Activated naive CD8-positive, alpha-beta T cell treated with anti-CD3 and anti-CD28 coated beads, Interleukin-2, amount 50 U/mL, for 24 hours (primary cell): ENCODE results near the gene MSI2.
A peak's percentile ranks its signal among the peaks of the same experiment; 100 is the strongest.

Experiments
- ATAC-seq: fragments of 150-1000 bp; cut with Tn5 transposase; one replicate; pipeline ENCODE4 v1.10.0; 2021
- DNase-seq: peaks from one replicate; pipeline ENCODE4 v3.0.0; 2021
- H3K27ac Mint-ChIP-seq: one replicate; pipeline ENCODE4 v1.8.0; 2021; ENCODE audit warnings: mild to moderate bottlenecking, mixed read lengths
- H3K27me3 Mint-ChIP-seq: one replicate; pipeline ENCODE4 v1.8.0; 2021; ENCODE audit warnings: mixed read lengths
- H3K36me3 Mint-ChIP-seq: one replicate; pipeline ENCODE4 v1.8.0; 2021; ENCODE audit warnings: low read depth, mixed read lengths
- H3K4me1 Mint-ChIP-seq: one replicate; pipeline ENCODE4 v1.8.0; 2021; ENCODE audit warnings: mixed read lengths
- H3K4me3 Mint-ChIP-seq: one replicate; pipeline ENCODE4 v1.8.0; 2021; ENCODE audit warnings: mild to moderate bottlenecking, moderate library complexity, mixed read lengths
- H3K9me3 Mint-ChIP-seq: one replicate; pipeline ENCODE4 v1.8.0; 2021; ENCODE audit warnings: mixed read lengths

MSI2 gene

DNA sequence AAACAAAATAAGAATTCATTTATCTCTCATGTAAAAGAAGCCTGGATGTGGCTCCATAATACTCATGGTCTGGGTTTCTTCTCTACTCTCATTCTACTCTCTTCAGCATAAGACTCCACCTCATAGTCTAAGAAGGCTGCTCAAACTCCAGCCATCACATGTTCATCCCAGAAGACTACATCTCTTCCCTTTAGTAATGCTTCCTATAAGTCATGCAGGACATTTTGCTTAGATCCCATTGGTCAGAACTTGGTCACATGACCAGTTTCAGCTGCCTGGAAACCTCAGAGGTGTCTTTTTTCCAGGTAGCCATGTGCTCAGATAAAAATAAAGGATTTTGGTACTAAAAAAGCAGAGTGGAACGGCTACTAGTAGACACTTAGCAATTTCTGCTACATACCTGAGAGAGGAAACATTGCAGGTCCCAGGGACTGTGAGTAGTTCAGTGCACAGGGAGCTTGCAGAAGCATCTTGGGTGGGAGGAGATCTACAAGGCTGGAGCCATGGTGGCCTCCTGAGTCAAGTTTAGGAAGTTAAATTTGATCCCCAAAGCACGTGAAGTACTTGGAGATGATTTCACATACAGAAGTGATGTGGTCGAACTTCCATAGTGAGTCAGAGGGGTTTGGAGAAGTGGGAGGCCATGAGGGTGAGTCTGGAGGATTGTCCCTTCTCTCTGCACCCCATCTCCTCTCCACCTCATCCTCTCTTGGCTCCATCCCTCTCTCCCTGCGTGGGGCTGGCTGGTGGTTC is 378.6 kb downstream of the MSI2 start:
- no peak for ATAC-seq
- Mint-ChIP-seq H3K36me3 (peaks cover 20% of the 10 kb centered on the region), H3K27ac (no peak overlapping the region), H3K9me3 (no peaks in the 10 kb centered on the region), H3K4me3 (no peak overlapping the region), H3K27me3 (no peaks in the 10 kb centered on the region), H3K4me1 (no peaks in the 10 kb centered on the region)
- no peak for DNase-seq

- Mint-ChIP-seq H3K9me3 (no peaks in the 10 kb centered on the region), H3K27ac (no peak overlapping the region), H3K4me3 (no peak overlapping the region), H3K4me1 (no peaks in the 10 kb centered on the region), H3K36me3 (peaks cover 20% of the 10 kb centered on the region), H3K27me3 (no peaks in the 10 kb centered on the region)
- DNase-seq (no peak), ATAC-seq (no peak)
Observed at GRCh38 chr17:57636274-57636673, 380.0 kb downstream of the MSI2 start.

DNA sequence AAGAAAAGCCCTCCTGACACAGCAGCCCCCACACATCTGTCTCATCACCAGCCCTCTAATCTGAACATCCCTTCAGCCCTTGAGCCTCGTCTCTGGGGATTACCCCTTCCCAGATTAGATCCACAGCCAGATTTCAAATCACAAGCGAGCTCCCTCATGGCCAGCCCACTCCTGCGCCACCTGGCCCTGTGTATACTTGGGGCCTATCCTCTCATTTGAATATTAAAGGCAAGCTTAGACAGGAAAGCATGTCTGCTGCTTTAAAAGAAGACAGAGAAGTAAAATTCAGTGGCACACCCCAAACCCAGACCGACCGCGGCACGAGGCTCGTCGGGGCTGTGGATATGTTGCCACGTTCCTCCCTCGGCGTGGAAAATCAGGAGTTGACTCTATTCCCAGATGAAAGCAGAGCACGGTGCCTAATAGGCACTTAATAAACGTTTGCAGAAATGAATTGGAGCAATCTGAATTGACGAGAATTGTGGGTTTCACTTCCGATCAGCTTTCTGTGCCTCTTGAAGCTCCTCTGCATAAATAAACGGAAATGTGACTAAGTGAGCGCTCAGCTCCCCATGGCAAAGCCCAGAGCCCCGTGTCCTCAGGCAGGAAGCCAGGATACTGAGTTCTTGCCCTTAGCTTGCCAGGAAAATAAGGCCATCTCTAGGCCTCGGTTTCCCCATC is 380.8 kb downstream of the MSI2 start:
- no peaks in the 10 kb centered on the region for H3K9me3 Mint-ChIP-seq

DNA sequence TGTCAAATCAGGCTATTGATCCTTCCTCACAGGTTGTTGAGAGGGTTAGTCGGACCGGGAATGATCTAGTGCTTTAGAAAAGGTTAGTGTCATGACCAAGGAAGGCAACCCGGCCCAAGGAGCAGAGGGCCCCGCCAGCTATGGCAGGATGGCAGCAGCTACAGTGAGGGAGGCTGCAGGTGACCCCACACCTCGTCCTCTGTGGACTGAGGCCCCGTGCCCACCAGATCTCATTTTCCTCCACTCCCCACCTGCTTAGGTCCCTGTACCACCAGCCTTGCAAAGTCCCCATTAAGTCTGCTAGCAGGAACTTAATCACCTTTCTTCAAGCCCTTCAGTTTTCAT is 381.3 kb downstream of the MSI2 start:
- H3K36me3 Mint-ChIP-seq, result peaks cover 12% of the 10 kb centered on the region
- no peak for ATAC-seq
- no peak overlapping the region for H3K4me3 Mint-ChIP-seq
- H3K4me1 Mint-ChIP-seq, result no peaks in the 10 kb centered on the region
- no peak for DNase-seq
- H3K27ac Mint-ChIP-seq, result no peak overlapping the region
- no peaks in the 10 kb centered on the region for H3K9me3 Mint-ChIP-seq
- no peaks in the 10 kb centered on the region for H3K27me3 Mint-ChIP-seq

More for the DNA sequence above, 380.8 kb downstream of the MSI2 start:
- Mint-ChIP-seq H3K27ac (no peak overlapping the region), H3K27me3 (no peaks in the 10 kb centered on the region), H3K4me1 (no peaks in the 10 kb centered on the region), H3K4me3 (no peak overlapping the region), H3K36me3 (peaks cover 14% of the 10 kb centered on the region)
- ATAC-seq (no peak), DNase-seq (no peak)

- H3K9me3 Mint-ChIP-seq, result no peaks in the 10 kb centered on the region
- H3K36me3 Mint-ChIP-seq, result peaks cover 9% of the 10 kb centered on the region
- no peak for DNase-seq
- H3K4me3 Mint-ChIP-seq, result no peak overlapping the region
- ATAC-seq, result no peak
- no peaks in the 10 kb centered on the region for H3K4me1 Mint-ChIP-seq
- H3K27ac Mint-ChIP-seq, result no peak overlapping the region
- H3K27me3 Mint-ChIP-seq, result no peaks in the 10 kb centered on the region
Observed at GRCh38 chr17:57638284-57638683, 382.0 kb downstream of the MSI2 start.

- no peak for DNase-seq
- no peak for ATAC-seq
- peaks cover 3% of the 10 kb centered on the region for H3K36me3 Mint-ChIP-seq
- H3K27me3 Mint-ChIP-seq, result no peaks in the 10 kb centered on the region
- no peak overlapping the region for H3K4me3 Mint-ChIP-seq
- peaks cover 2% of the 10 kb centered on the region for H3K4me1 Mint-ChIP-seq
- H3K27ac Mint-ChIP-seq, result no peak overlapping the region
- no peaks in the 10 kb centered on the region for H3K9me3 Mint-ChIP-seq
Observed at GRCh38 chr17:57639381-57639780, 383.1 kb downstream of the MSI2 start.

DNA sequence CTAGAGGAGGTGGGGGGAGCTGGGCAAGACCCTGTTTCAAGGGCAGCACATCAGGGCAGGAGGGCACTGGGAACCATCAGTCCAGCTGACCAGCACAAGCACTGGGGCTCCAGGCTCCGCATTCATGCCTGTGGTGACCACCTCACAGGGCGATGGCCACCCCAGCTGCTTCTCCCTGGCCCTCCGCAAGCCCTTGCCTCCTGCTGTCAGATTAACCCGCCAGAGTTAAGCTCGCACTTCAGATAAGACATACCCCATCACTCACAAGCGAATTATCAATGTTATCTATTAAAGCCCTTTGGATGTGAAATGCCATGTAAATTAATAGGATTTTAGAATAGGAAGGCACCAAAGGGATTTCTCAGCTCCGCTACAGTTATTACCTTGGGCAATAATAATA is 383.8 kb downstream of the MSI2 start:
- no peaks in the 10 kb centered on the region for H3K36me3 Mint-ChIP-seq
- H3K9me3 Mint-ChIP-seq, result no peaks in the 10 kb centered on the region
- no peak overlapping the region for H3K27ac Mint-ChIP-seq
- ATAC-seq, result no peak
- DNase-seq, result no peak
- peaks cover 2% of the 10 kb centered on the region for H3K4me1 Mint-ChIP-seq
- H3K4me3 Mint-ChIP-seq, result no peak overlapping the region
- H3K27me3 Mint-ChIP-seq, result no peaks in the 10 kb centered on the region

- peaks cover 14% of the 10 kb centered on the region for H3K4me1 Mint-ChIP-seq
- H3K4me3 Mint-ChIP-seq, result no peak overlapping the region
- H3K9me3 Mint-ChIP-seq, result no peaks in the 10 kb centered on the region
- H3K27me3 Mint-ChIP-seq, result no peaks in the 10 kb centered on the region
- no peak for DNase-seq
- no peaks in the 10 kb centered on the region for H3K36me3 Mint-ChIP-seq
- ATAC-seq, result no peak
- no peak overlapping the region for H3K27ac Mint-ChIP-seq
Observed at GRCh38 chr17:57641761-57642160, 385.4 kb downstream of the MSI2 start.

DNA sequence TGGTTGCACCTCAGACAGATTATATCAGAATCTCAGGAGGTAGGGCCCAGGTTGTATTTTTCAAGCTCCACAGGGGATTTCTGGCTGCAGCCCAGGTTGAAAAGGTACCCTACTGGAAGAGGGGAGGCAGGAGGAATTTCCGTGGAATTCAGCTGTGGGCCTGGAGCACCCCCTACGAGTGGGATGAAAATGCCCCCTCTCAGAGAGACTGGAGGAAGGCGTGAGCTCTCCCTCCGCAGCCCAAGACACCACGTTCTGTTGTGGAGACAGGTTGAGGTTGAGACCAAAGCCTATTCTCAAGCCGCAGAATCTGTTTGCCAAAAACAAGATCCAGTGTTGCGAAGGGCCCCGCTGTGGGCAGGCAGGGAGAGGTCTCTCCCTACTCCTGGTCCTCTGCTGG is 386.7 kb downstream of the MSI2 start:
- peaks cover 16% of the 10 kb centered on the region for H3K4me1 Mint-ChIP-seq
- H3K27me3 Mint-ChIP-seq, result no peaks in the 10 kb centered on the region

GRCh38 chr17:57644326-57644725 is 388.0 kb downstream of the MSI2 start:
- H3K27me3 Mint-ChIP-seq, result no peaks in the 10 kb centered on the region
- no peaks in the 10 kb centered on the region for H3K9me3 Mint-ChIP-seq
- peaks cover 16% of the 10 kb centered on the region for H3K4me1 Mint-ChIP-seq
- ATAC-seq (no peak), DNase-seq (no peak)
- no peaks in the 10 kb centered on the region for H3K36me3 Mint-ChIP-seq
- H3K4me3 Mint-ChIP-seq, result no peak overlapping the region
- no peak overlapping the region for H3K27ac Mint-ChIP-seq

More for the DNA sequence above, 386.7 kb downstream of the MSI2 start:
- Mint-ChIP-seq H3K9me3 (no peaks in the 10 kb centered on the region), H3K4me3 (no peak overlapping the region), H3K36me3 (no peaks in the 10 kb centered on the region), H3K27ac (peak overlapping the region; percentile 12)
- DNase-seq (no peak), ATAC-seq (no peak)

DNA sequence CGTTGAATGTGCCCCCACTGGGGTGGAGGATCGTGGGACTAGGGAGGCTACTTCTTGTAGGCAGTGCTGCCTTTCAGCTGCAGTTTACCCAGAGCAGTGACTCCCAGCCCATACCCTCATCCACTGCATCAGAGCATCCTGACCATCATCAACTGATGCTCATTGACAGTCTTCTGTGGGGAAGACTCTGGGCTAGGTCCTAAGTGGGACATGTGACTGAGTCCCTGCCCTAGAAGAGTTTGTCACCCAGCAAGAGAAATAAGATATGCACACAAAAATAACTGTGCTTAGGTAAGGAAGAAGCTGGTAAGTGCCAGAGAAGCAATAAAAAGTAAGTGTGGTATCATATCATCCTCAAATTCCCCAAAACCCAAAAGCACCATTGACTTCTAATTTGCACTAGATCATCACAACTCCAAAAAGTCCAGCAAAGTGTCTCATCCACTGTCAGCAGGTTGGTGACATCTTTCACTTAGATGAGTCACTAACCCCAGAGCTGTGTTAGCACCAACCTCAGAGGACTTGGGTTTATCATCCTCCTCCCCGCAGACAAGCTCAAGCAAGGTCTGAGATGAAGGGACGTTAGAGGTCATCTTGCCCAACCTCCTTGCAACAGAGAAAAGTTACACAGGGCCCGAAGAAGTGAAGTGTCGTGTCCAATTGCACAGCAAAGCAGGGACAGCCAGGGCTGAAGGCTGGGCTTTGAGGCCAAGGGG is 389.8 kb downstream of the MSI2 start:
- peak; percentile 92 for ATAC-seq
- H3K9me3 Mint-ChIP-seq, result no peaks in the 10 kb centered on the region
- H3K4me1 Mint-ChIP-seq, result peaks cover 22% of the 10 kb centered on the region
- peak overlapping the region; percentile 18 for H3K27ac Mint-ChIP-seq
- H3K27me3 Mint-ChIP-seq, result no peaks in the 10 kb centered on the region
- H3K4me3 Mint-ChIP-seq, result no peak overlapping the region
- H3K36me3 Mint-ChIP-seq, result no peaks in the 10 kb centered on the region
- no peak for DNase-seq

DNA sequence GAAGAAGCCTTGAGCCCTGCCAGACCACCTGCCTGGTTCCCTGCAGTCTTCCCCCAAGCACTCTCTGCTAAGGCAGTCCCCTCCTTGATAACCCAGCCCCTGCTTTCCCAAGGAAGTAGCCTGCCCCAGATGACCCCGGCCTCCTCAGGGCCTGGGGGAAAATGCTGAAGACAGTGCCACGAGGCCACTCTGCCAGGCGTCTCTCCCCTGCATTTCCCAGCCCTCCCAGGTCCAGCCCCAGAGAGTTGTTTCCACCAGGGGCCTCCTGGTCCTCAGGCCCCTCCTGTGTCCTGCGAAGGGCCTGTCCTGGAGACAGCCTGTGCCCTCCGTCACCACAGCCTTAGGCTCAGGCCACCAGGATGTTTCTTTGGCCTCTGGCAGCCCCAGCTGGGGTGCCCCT is 392.4 kb downstream of the MSI2 start:
- DNase-seq (no peak), ATAC-seq (no peak)
- H3K4me3 Mint-ChIP-seq, result no peak overlapping the region
- H3K9me3 Mint-ChIP-seq, result no peaks in the 10 kb centered on the region
- no peaks in the 10 kb centered on the region for H3K27me3 Mint-ChIP-seq
- peaks cover 22% of the 10 kb centered on the region for H3K4me1 Mint-ChIP-seq
- H3K36me3 Mint-ChIP-seq, result no peaks in the 10 kb centered on the region
- no peak overlapping the region for H3K27ac Mint-ChIP-seq

GRCh38 chr17:57649191-57649590 is 392.9 kb downstream of the MSI2 start:
- Mint-ChIP-seq H3K4me1 (peaks cover 21% of the 10 kb centered on the region), H3K4me3 (no peak overlapping the region), H3K36me3 (no peaks in the 10 kb centered on the region), H3K27me3 (no peaks in the 10 kb centered on the region), H3K9me3 (no peaks in the 10 kb centered on the region), H3K27ac (no peak overlapping the region)
- no peak for DNase-seq
- no peak for ATAC-seq

DNA sequence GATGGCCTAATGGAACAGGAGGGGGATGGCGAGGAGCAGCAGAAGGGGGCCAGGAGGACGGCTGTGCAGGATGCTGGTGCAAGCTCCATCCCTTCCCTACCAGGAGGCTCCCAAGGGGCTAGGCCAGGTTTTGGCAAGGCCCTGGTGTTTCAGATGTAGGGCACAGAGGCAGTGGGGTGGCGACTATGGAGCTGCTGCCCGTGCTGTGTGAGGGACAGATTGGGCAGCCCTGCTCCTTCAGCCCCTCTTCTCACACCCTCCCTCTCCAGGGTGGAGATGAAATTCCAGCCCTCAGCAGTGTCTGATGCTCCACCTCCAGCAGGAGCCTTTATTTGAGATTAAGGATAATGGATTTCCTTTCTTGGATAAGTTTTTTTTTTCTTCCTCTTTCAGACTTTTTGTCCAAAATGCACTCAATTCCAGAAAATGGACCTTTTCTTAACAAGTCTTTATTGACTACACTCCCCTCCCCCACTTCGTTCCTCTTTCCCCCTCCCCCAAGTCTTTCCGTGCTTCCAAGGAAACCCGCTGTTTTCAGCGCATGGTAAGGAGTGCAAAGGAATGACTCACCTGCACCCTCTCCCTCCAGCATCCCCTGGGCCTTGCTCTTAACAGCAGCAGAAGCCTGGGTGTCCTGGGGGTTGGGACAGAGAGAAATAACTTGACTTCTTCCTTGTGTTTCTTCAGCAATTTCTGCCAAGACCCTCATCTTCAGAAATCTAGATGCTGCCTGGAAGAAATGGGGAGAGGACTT is 393.6 kb downstream of the MSI2 start:
- H3K27ac Mint-ChIP-seq, result no peak overlapping the region
- no peak for ATAC-seq

More for the DNA sequence above, 393.6 kb downstream of the MSI2 start:
- Mint-ChIP-seq H3K4me3 (no peak overlapping the region), H3K4me1 (peaks cover 22% of the 10 kb centered on the region), H3K27me3 (no peaks in the 10 kb centered on the region), H3K9me3 (no peaks in the 10 kb centered on the region), H3K36me3 (no peaks in the 10 kb centered on the region)
- no peak for DNase-seq
